Activated CD8-positive, alpha-beta T cell treated with anti-CD3 and anti-CD28 coated beads, Interleukin-2, amount 10 ng/mL, durations not matched to agents 7 days and 5 days (primary cell): ENCODE results near the gene WIF1. TPM values are rescaled to one million over a fixed set of nuclear protein-coding genes. Genes with fewer than 3 reads are reported as not detected.

Experiments
- ATAC-seq: fragments of 150-1000 bp; cut with Tn5 transposase; one replicate; pipeline ENCODE4 v1.10.0; 2021; ENCODE audit warnings: moderate library complexity
- CTCF ChIA-PET: fragments of 350-600 bp; sonication (Branson Sonifier 250); formaldehyde crosslinking; loops from one replicate; lab custom pipeline; 2021; ENCODE audit warnings: antibody characterized with exemption; lab: Charles Lee
- POLR2A ChIA-PET: fragments of 350-600 bp; sonication (Branson Sonifier 250); formaldehyde crosslinking; loops from one replicate; lab custom pipeline; 2021; ENCODE audit warnings: antibody characterized with exemption; lab: Charles Lee
- DNase-seq: peaks from one replicate; pipeline ENCODE4 v3.0.0-alpha.2; 2020
- H3K27ac Mint-ChIP-seq: one replicate; pipeline ENCODE4 v1.8.0; 2021; ENCODE audit warnings: mild to moderate bottlenecking, mixed read lengths
- H3K27me3 Mint-ChIP-seq: one replicate; pipeline ENCODE4 v1.8.0; 2021; ENCODE audit warnings: low read depth, mixed read lengths
- H3K36me3 Mint-ChIP-seq: one replicate; pipeline ENCODE4 v1.8.0; 2021; ENCODE audit warnings: low read depth, mixed read lengths
- H3K4me1 Mint-ChIP-seq: one replicate; pipeline ENCODE4 v1.8.0; 2021; ENCODE audit warnings: low read depth, mixed read lengths
- H3K4me3 Mint-ChIP-seq: one replicate; pipeline ENCODE4 v1.8.0; 2021; ENCODE audit warnings: mild to moderate bottlenecking, mixed read lengths
- H3K9me3 Mint-ChIP-seq: one replicate; pipeline ENCODE4 v1.8.0; 2022; ENCODE audit warnings: mixed read lengths; ENCODE audit not compliant: insufficient read depth
- total RNA-seq, 2 experiments: library from RNA; stranded (reverse); gene quantifications; one replicate each; pipeline ENCODE4 v1.2.3, GENCODE V29; 2021

WIF1 gene
- total RNA-seq, 2 experiments from 2014 or later: not detected

DNA sequence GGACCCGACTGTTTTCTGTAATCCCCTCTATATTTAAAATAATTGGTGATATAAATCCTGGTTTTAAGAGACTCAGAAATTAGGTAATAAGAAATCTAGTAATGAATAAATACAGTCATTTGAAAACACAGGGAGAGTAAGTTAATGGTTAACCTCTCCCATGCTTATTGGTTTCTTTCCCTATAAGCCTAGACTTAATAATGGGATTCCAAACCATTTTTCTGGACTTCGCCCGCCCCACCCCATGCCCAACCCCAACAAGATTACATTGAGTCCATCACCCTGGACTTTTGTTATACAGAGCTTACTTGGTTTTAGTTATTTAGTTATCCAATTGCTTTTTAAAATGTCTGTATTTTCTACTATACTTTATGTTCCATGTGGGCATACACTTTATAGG, 98.7 kb downstream of the WIF1 start:
- CTCF ChIA-PET: no interaction called here
- H3K27me3 Mint-ChIP-seq: peaks cover 2% of the 10 kb centered on the region
- H3K27ac Mint-ChIP-seq: no peak overlapping the region
- H3K4me1 Mint-ChIP-seq: no peaks in the 10 kb centered on the region
- no peak for DNase-seq
- no peak overlapping the region for H3K4me3 Mint-ChIP-seq
- H3K9me3 Mint-ChIP-seq: no peaks in the 10 kb centered on the region
- no peaks in the 10 kb centered on the region for H3K36me3 Mint-ChIP-seq
- POLR2A ChIA-PET: no interaction called here
- ATAC-seq: no peak

DNA sequence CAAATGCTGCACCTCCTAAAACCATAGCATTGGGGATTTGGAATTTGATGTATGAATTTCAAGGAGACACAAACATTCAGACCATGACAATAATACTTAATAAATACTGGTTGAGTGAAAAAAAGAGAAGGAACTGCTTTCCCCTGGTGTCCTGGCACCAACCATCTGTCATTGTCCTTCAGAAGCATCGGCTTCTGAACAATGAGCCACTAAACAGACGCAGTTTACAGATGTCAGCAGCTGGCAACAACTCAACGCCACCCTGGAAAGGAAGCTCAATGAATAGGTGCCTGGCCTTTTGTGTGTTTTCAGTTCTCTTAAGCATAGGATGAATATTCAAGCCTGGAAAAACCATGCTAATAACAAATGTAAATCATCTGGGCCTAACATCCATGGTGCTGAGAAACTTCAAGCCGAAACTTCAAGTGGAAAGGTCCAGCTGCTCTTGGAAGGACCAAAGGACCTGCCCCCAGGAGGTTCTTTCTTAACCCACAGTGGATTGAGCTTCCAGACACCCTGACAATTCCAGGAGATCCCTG, 101.3 kb downstream of the WIF1 start:
- no peak overlapping the region for H3K27ac Mint-ChIP-seq
- H3K4me1 Mint-ChIP-seq: no peaks in the 10 kb centered on the region
- CTCF ChIA-PET: no interaction called here
- H3K9me3 Mint-ChIP-seq: no peaks in the 10 kb centered on the region
- DNase-seq (no peak), ATAC-seq (no peak)
- H3K4me3 Mint-ChIP-seq: no peak overlapping the region
- no peaks in the 10 kb centered on the region for H3K36me3 Mint-ChIP-seq
- POLR2A ChIA-PET: no interaction called here
- H3K27me3 Mint-ChIP-seq: peaks cover 6% of the 10 kb centered on the region

DNA sequence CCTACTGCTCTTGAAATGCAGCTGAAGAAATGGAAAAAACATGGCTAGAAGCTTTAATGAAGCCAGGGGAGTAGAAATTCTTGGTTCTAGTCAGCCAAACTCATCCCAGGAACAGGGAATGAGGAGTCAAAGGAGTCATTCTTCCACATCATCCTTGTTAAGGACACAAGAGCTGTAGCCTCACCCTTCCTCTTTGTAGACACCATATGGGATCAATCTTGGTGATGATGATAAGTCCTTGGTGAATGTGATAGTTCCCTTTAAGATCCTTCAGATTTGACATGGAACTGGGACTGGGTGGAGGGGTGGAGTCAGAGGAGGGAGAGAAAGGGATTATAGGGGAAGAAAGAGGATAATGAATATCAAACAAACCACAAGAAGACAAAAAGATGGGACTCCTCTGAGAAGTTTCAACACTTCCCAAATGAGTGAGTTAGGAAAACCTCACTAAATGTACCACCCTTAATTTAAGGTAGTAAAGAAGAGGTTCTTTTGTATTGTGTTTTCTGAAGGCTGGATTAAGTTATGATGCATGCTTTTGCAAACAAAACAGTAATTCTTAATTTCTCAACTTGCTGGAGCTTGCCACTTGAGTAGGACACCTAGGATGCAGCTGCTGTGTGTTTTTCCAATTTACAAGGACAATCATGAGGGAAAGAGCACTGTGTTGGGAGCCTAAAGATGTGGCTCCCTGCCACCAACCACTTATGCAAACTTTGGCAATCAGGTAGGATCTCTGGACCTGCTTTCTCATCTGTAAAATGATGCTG, 104.0 kb downstream of the WIF1 start:
- Mint-ChIP-seq H3K27me3 (peaks cover 6% of the 10 kb centered on the region), H3K4me1 (no peaks in the 10 kb centered on the region), H3K36me3 (no peaks in the 10 kb centered on the region), H3K27ac (no peak overlapping the region), H3K4me3 (no peak overlapping the region), H3K9me3 (no peaks in the 10 kb centered on the region)
- ChIA-PET POLR2A (no interaction called here), CTCF (no interaction called here)
- ATAC-seq (no peak), DNase-seq (no peak)

DNA sequence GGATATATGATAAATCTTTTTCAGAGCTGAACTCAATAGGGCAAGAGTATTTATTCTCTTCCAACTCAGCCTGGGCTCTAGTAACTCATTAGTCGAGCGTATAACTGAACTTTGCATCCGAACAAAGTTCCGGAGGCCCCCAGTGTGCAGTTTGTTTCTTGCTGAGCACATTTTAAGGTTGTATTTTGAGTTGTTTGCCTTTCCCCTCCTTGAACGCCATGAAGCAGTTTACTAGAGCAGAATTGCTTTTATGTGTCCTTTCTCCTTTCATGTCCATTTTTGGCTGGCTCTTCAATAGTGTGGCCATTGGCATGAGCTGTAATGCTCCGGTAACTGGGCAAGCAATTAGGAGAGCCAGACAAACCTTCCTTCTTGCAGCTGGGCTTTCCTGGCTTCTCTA, 105.3 kb downstream of the WIF1 start:
- ATAC-seq: no peak
- no peak for DNase-seq
- Mint-ChIP-seq H3K36me3 (no peaks in the 10 kb centered on the region), H3K27ac (no peak overlapping the region), H3K9me3 (no peaks in the 10 kb centered on the region), H3K27me3 (peaks cover 10% of the 10 kb centered on the region), H3K4me1 (no peaks in the 10 kb centered on the region), H3K4me3 (no peak overlapping the region)
- ChIA-PET CTCF (no interaction called here), POLR2A (no interaction called here)

DNA sequence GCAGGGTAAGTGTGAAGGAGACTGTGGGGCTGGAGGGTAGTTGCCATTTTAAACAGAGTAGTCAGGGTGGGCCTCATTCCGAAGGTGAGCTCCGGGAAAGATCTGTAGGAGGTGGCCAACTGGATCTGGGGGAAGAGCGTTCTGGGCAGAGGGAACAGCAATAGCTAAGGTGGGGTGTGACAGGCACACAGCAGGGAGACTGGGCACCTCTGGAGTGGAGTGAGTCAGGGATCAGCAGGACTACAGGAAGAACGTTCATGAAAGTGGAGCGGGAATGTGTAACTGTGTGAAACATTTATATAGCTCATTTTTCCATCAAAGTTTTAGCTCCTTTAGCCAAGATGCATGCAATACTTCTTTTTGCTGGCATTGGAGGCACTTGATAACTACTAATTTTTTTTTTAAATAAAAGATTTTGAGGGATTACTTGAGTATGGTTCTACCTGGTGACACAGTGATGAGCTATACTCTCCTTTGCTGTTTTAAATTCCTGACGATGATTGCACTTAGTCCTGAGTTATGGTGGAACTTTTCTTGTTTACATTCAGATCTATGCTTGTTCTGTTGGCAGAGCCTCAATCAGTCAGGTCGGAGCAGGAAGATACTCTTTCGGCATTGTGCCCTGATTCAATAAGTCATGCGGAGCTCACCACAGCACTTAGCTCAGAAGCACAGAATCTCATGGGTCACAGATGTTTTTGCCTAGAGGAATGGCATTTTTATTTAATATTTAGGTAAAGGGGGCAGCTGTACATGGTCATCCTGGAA, 106.4 kb downstream of the WIF1 start:
- H3K4me3 Mint-ChIP-seq: no peak overlapping the region
- no peak for ATAC-seq
- no peaks in the 10 kb centered on the region for H3K9me3 Mint-ChIP-seq
- ChIA-PET POLR2A (no interaction called here), CTCF (interaction anchor here (1.6 kb wide), 1 partner anchor 17 kb away, joined by 4 read pairs; no protein-coding TSS in a partner anchor)
- DNase-seq: no peak
- H3K36me3 Mint-ChIP-seq: no peaks in the 10 kb centered on the region
- no peak overlapping the region for H3K27ac Mint-ChIP-seq
- no peaks in the 10 kb centered on the region for H3K4me1 Mint-ChIP-seq
- peaks cover 10% of the 10 kb centered on the region for H3K27me3 Mint-ChIP-seq

DNA sequence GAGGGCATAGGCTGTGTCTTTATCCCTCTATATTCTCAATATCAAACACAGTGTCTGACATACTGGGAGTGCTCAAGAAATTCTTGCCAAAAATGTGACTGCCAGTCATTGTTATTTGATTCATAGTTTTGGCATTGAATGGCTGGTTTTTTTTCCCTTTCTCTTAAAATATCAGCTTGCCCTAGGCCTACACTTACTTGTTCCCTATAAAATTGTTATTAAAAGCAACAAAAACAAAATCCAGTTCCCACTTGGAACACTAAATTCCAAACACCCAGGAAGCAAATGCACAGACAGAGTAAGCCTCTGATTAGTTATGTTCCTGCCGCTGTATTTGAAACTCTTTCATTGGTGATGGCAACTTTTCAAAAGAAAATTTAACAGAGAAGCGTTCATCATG, 110.7 kb downstream of the WIF1 start:
- DNase-seq (no peak), ATAC-seq (no peak)
- Mint-ChIP-seq H3K36me3 (no peaks in the 10 kb centered on the region), H3K27me3 (peaks cover 4% of the 10 kb centered on the region), H3K4me3 (no peak overlapping the region), H3K27ac (no peak overlapping the region), H3K4me1 (no peaks in the 10 kb centered on the region), H3K9me3 (no peaks in the 10 kb centered on the region)
- POLR2A ChIA-PET: no interaction called here
- CTCF ChIA-PET: no interaction called here

DNA sequence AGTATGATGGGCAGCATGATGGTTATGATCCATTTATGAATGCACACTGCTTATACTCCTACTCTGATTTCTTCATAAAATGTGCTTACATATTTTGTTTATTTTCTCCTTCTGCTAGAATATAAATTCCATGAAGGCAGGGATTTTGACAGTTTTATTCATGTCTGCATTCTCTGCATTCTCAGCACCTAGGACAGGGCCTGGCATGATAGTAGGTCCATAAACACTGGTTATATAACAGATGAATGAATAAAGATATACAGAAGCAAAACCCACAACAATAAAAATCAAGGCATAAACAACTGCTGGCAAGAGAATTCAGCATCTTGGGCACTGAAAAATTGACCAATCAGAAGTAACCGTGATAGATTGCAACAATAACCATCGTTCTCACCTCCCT, 115.4 kb downstream of the WIF1 start:
- no peaks in the 10 kb centered on the region for H3K36me3 Mint-ChIP-seq
- ChIA-PET CTCF (no interaction called here), POLR2A (interaction anchor here (0.6 kb wide), 1 partner anchor 1735 kb away, joined by 3 read pairs; no protein-coding TSS in a partner anchor)
- no peak for ATAC-seq
- H3K4me1 Mint-ChIP-seq: no peaks in the 10 kb centered on the region
- no peak overlapping the region for H3K4me3 Mint-ChIP-seq
- no peaks in the 10 kb centered on the region for H3K9me3 Mint-ChIP-seq
- H3K27ac Mint-ChIP-seq: no peak overlapping the region
- peaks cover 6% of the 10 kb centered on the region for H3K27me3 Mint-ChIP-seq
- no peak for DNase-seq

DNA sequence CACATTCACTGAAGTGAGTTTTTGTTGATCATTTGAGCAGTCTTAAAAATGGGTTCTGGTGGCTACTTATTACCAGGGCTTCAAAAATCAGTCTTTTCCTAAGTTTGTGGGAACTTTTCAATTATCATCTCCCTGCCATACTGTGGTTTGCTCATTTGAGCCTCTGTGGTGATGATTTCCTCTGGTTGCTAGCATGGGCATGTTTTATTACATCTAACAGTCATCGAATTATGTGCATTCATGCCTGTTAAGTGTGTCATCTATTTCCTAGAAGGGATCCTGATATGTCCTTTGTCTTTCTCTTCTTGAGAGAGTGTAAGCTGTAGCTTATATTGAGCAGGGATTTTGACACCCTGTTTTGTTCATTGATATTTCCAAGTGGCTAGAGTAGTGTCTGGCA, 116.8 kb downstream of the WIF1 start:
- no peak for ATAC-seq
- Mint-ChIP-seq H3K27ac (no peak overlapping the region), H3K9me3 (no peaks in the 10 kb centered on the region), H3K4me1 (no peaks in the 10 kb centered on the region), H3K36me3 (no peaks in the 10 kb centered on the region), H3K4me3 (no peak overlapping the region), H3K27me3 (peaks cover 6% of the 10 kb centered on the region)
- POLR2A ChIA-PET: no interaction called here
- DNase-seq: no peak
- CTCF ChIA-PET: no interaction called here

Other genes with a start within 250 kb of the WIF1 start
- gene LEMD3, start 48.3 kb upstream of the WIF1 start, total RNA-seq: 10 to 100 TPM; 35.9 to 36.1 TPM
- gene MSRB3, start 157.4 kb upstream of the WIF1 start, total RNA-seq: not detected